ENCODE results near the gene STX18.

The STX18 gene

GRCh38 chr4:4490816-4491215 is 51.0 kb downstream of the STX18 start:
- TF ChIP-seq CTCF (conservative IDR thresholded peaks at IDR 0.05; ENCODE audit: low read depth, low read length): no peak
- DNase-seq (ENCODE audit: low read depth): no peak
- no peak overlapping the region for H3K4me3 ChIP-seq (ENCODE audit: low read depth, low read length)

- no peak overlapping the region for H3K4me3 ChIP-seq (ENCODE audit: low read depth, low read length)
- DNase-seq (ENCODE audit: low read depth): peak; percentile 74
- TF ChIP-seq CTCF (conservative IDR thresholded peaks at IDR 0.05; ENCODE audit: low read depth, low read length): no peak
Measured at GRCh38 chr4:4490041-4490440, 51.8 kb downstream of the STX18 start.

- TF ChIP-seq CTCF (conservative IDR thresholded peaks at IDR 0.05; ENCODE audit: low read depth, low read length): peak; percentile 95
- no peak overlapping the region for H3K4me3 ChIP-seq (ENCODE audit: low read depth, low read length)
- DNase-seq (ENCODE audit: low read depth): peak; percentile 95
Measured at GRCh38 chr4:4488405-4489404, 53.1 kb downstream of the STX18 start.

- no peak for DNase-seq (ENCODE audit: low read depth)
- TF ChIP-seq CTCF (conservative IDR thresholded peaks at IDR 0.05; ENCODE audit: low read depth, low read length): no peak
- no peak overlapping the region for H3K4me3 ChIP-seq (ENCODE audit: low read depth, low read length)
Measured at GRCh38 chr4:4486969-4487368, 54.9 kb downstream of the STX18 start.

GRCh38 chr4:4485806-4486205 is 56.0 kb downstream of the STX18 start:
- TF ChIP-seq CTCF (conservative IDR thresholded peaks at IDR 0.05; ENCODE audit: low read depth, low read length): no peak
- no peak for DNase-seq (ENCODE audit: low read depth)
- no peak overlapping the region for H3K4me3 ChIP-seq (ENCODE audit: low read depth, low read length)

GRCh38 chr4:4481399-4481994 is 60.4 kb downstream of the STX18 start:
- no peak overlapping the region for H3K4me3 ChIP-seq (ENCODE audit: low read depth, low read length)
- DNase-seq (ENCODE audit: low read depth): no peak
- no peak for TF ChIP-seq CTCF (conservative IDR thresholded peaks at IDR 0.05; ENCODE audit: low read depth, low read length)
